ENCODE data around the gene ITGB2.
A peak's percentile ranks its signal among the peaks of the same experiment; 100 is the strongest.
"Not testable (repeated sequence)": the region's sequence is repeated elsewhere in the genome, so short reads cannot be mapped to it uniquely, and the experiment has no call there.

Gene ITGB2

GRCh38 chr21:44884097-44884496, 36.6 kb downstream of the ITGB2 start:
- no peak for DNase-seq (ENCODE audit: low read depth in 2 of 2)

GRCh38 chr21:44883250-44883649, 37.4 kb downstream of the ITGB2 start:
- no peak for DNase-seq (ENCODE audit: low read depth in 2 of 2)

- DNase-seq (ENCODE audit: low read depth in 2 of 2), result no peak
These were observed 39.4 kb downstream of the ITGB2 start for GRCh38 chr21:44881198-44881872.

GRCh38 chr21:44880405-44881197, 40.1 kb downstream of the ITGB2 start:
- DNase-seq (ENCODE audit: low read depth in 2 of 2), result no peak

GRCh38 chr21:44879238-44879637, 41.5 kb downstream of the ITGB2 start:
- DNase-seq (ENCODE audit: low read depth in 2 of 2), result not testable (repeated sequence)

GRCh38 chr21:44878053-44878982, 42.4 kb downstream of the ITGB2 start:
- no peak for DNase-seq (ENCODE audit: low read depth in 2 of 2)

- no peak for DNase-seq (ENCODE audit: low read depth in 2 of 2)
These were observed 43.7 kb downstream of the ITGB2 start for GRCh38 chr21:44876849-44877575.

- no peak for DNase-seq (ENCODE audit: low read depth in 2 of 2)
These were observed 45.4 kb downstream of the ITGB2 start for GRCh38 chr21:44875316-44875700.

GRCh38 chr21:44874497-44875315, 46.0 kb downstream of the ITGB2 start:
- DNase-seq (ENCODE audit: low read depth in 2 of 2), result no peak

- DNase-seq (ENCODE audit: low read depth in 2 of 2), result no peak
These were observed 46.5 kb downstream of the ITGB2 start for GRCh38 chr21:44874240-44874496.

- peak; percentile 100 for DNase-seq (ENCODE audit: low read depth in 2 of 2)
These were observed 47.1 kb downstream of the ITGB2 start, which contains the start of gene PTTG1IP for GRCh38 chr21:44873356-44874239. TSS of gene PTTG1IP (minus strand) at chr21:44873690. CDS start at chr21:44873616, 74 bp downstream.

- no peak for DNase-seq (ENCODE audit: low read depth in 2 of 2)
These were observed 47.9 kb downstream of the ITGB2 start for GRCh38 chr21:44872649-44873355.

- no peak for DNase-seq (ENCODE audit: low read depth in 2 of 2)
These were observed 48.4 kb downstream of the ITGB2 start for GRCh38 chr21:44872323-44872648.

- no peak for DNase-seq (ENCODE audit: low read depth in 2 of 2)
These were observed 49.0 kb downstream of the ITGB2 start for GRCh38 chr21:44871576-44872269.

GRCh38 chr21:44870748-44871495, 49.8 kb downstream of the ITGB2 start:
- DNase-seq (ENCODE audit: low read depth in 2 of 2), result no peak

GRCh38 chr21:44869781-44870747, 50.6 kb downstream of the ITGB2 start:
- no peak for DNase-seq (ENCODE audit: low read depth in 2 of 2)

GRCh38 chr21:44868707-44869106, 52.0 kb downstream of the ITGB2 start:
- no peak for DNase-seq (ENCODE audit: low read depth in 2 of 2)

Data from stimulated activated CD8-positive, alpha-beta memory T cell treated with anti-CD3 and anti-CD28 coated beads, Interleukin-15, amount 100 ng/mL, for 48 hours (primary cell).